ENCODE measurements around the gene MCAM.
A peak's percentile ranks its signal among the peaks of the same experiment; 100 is the strongest.

The MCAM gene

GRCh38 chr11:119288219-119288618, 28.7 kb downstream of the MCAM start:
- no CpG with 5 or more reads among the region's 3 CpGs for WGBS (ENCODE audit: insufficient coverage, insufficient read length)
- Histone ChIP-seq H3K36me3 (ENCODE audit: control insufficient read depth, insufficient read depth, low read length) (peaks cover 9% of the 10 kb centered on the region; the same call in 1 of the 2 replicates), H3K9me3 (ENCODE audit: control insufficient read depth, insufficient read depth, low read length) (no peaks in the 10 kb centered on the region), H3K4me3 (ENCODE audit: low read length) (no peak overlapping the region), H3K27ac (ENCODE audit: low read length) (no peak overlapping the region), H3K4me1 (ENCODE audit: control insufficient read depth, insufficient read depth, low read length) (no peaks in the 10 kb centered on the region), H3K27me3 (ENCODE audit: control insufficient read depth, insufficient read depth, low read length) (no peaks in the 10 kb centered on the region)
- DNase-seq (ENCODE audit: low read depth, low spot score), result no peak

GRCh38 chr11:119285431-119285830, 31.5 kb downstream of the MCAM start:
- WGBS (ENCODE audit: insufficient coverage, insufficient read length), result no CpG with 5 or more reads among the region's 9 CpGs
- Histone ChIP-seq H3K36me3 (ENCODE audit: control insufficient read depth, insufficient read depth, low read length) (peaks cover 9% of the 10 kb centered on the region; the same call in 1 of the 2 replicates), H3K27me3 (ENCODE audit: control insufficient read depth, insufficient read depth, low read length) (no peaks in the 10 kb centered on the region), H3K9me3 (ENCODE audit: control insufficient read depth, insufficient read depth, low read length) (no peaks in the 10 kb centered on the region), H3K4me3 (ENCODE audit: low read length) (no peak overlapping the region), H3K4me1 (ENCODE audit: control insufficient read depth, insufficient read depth, low read length) (no peaks in the 10 kb centered on the region), H3K27ac (ENCODE audit: low read length) (no peak overlapping the region)
- DNase-seq (ENCODE audit: low read depth, low spot score), result no peak

- peak; percentile 11 for DNase-seq (ENCODE audit: low read depth, low spot score)
- Histone ChIP-seq H3K9me3 (ENCODE audit: control insufficient read depth, insufficient read depth, low read length) (no peaks in the 10 kb centered on the region), H3K27me3 (ENCODE audit: control insufficient read depth, insufficient read depth, low read length) (no peaks in the 10 kb centered on the region), H3K36me3 (ENCODE audit: control insufficient read depth, insufficient read depth, low read length) (peaks cover 12% of the 10 kb centered on the region; the same call in 1 of the 2 replicates), H3K4me3 (ENCODE audit: low read length) (no peak overlapping the region), H3K4me1 (ENCODE audit: control insufficient read depth, insufficient read depth, low read length) (no peaks in the 10 kb centered on the region), H3K27ac (ENCODE audit: low read length) (no peak overlapping the region)
- WGBS (ENCODE audit: insufficient coverage, insufficient read length), result no CpG with 5 or more reads among the region's 9 CpGs
Measured at GRCh38 chr11:119284344-119285157, 32.4 kb downstream of the MCAM start.

- 100% methylated on average over 2 of the region's 7 CpGs for WGBS (ENCODE audit: insufficient coverage, insufficient read length)
- Histone ChIP-seq H3K4me3 (ENCODE audit: low read length) (no peak overlapping the region), H3K4me1 (ENCODE audit: control insufficient read depth, insufficient read depth, low read length) (no peaks in the 10 kb centered on the region), H3K27me3 (ENCODE audit: control insufficient read depth, insufficient read depth, low read length) (no peaks in the 10 kb centered on the region), H3K9me3 (ENCODE audit: control insufficient read depth, insufficient read depth, low read length) (no peaks in the 10 kb centered on the region), H3K36me3 (ENCODE audit: control insufficient read depth, insufficient read depth, low read length) (peaks cover 9% of the 10 kb centered on the region; the same call in 1 of the 2 replicates), H3K27ac (ENCODE audit: low read length) (no peak overlapping the region)
- no peak for DNase-seq (ENCODE audit: low read depth, low spot score)
Measured at GRCh38 chr11:119282495-119282894, 34.4 kb downstream of the MCAM start.

GRCh38 chr11:119277660-119278059, 39.3 kb downstream of the MCAM start:
- Histone ChIP-seq H3K4me3 (ENCODE audit: low read length) (no peak overlapping the region), H3K27me3 (ENCODE audit: control insufficient read depth, insufficient read depth, low read length) (no peaks in the 10 kb centered on the region), H3K36me3 (ENCODE audit: control insufficient read depth, insufficient read depth, low read length) (peaks cover 11% of the 10 kb centered on the region; the same call in 1 of the 2 replicates), H3K4me1 (ENCODE audit: control insufficient read depth, insufficient read depth, low read length) (no peaks in the 10 kb centered on the region), H3K27ac (ENCODE audit: low read length) (no peak overlapping the region), H3K9me3 (ENCODE audit: control insufficient read depth, insufficient read depth, low read length) (no peaks in the 10 kb centered on the region)
- WGBS (ENCODE audit: insufficient coverage, insufficient read length), result no CpG with 5 or more reads among the region's 1 CpG
- DNase-seq (ENCODE audit: low read depth, low spot score), result no peak

- WGBS (ENCODE audit: insufficient coverage, insufficient read length), result no CpG with 5 or more reads among the region's 6 CpGs
- peaks cover 8% of the 10 kb centered on the region; the same call in 1 of the 2 replicates for H3K36me3 ChIP-seq (ENCODE audit: control insufficient read depth, insufficient read depth, low read length)
Measured at GRCh38 chr11:119273721-119274120, 43.2 kb downstream of the MCAM start.

GRCh38 chr11:119267645-119268044, 49.3 kb downstream of the MCAM start:
- no CpG with 5 or more reads among the region's 5 CpGs for WGBS (ENCODE audit: insufficient coverage, insufficient read length)
- Histone ChIP-seq H3K4me3 (ENCODE audit: low read length) (no peak overlapping the region), H3K4me1 (ENCODE audit: control insufficient read depth, insufficient read depth, low read length) (no peaks in the 10 kb centered on the region), H3K27ac (ENCODE audit: low read length) (no peak overlapping the region), H3K9me3 (ENCODE audit: control insufficient read depth, insufficient read depth, low read length) (no peaks in the 10 kb centered on the region), H3K27me3 (ENCODE audit: control insufficient read depth, insufficient read depth, low read length) (no peaks in the 10 kb centered on the region), H3K36me3 (ENCODE audit: control insufficient read depth, insufficient read depth, low read length) (no peaks in the 10 kb centered on the region; the same call in 1 of the 2 replicates)
- DNase-seq (ENCODE audit: low read depth, low spot score), result no peak

More at GRCh38 chr11:119273721-119274120, 43.2 kb downstream of the MCAM start:
- Histone ChIP-seq H3K27ac (ENCODE audit: low read length) (no peak overlapping the region), H3K27me3 (ENCODE audit: control insufficient read depth, insufficient read depth, low read length) (no peaks in the 10 kb centered on the region), H3K4me3 (ENCODE audit: low read length) (no peak overlapping the region), H3K9me3 (ENCODE audit: control insufficient read depth, insufficient read depth, low read length) (no peaks in the 10 kb centered on the region), H3K4me1 (ENCODE audit: control insufficient read depth, insufficient read depth, low read length) (no peaks in the 10 kb centered on the region)
- no peak for DNase-seq (ENCODE audit: low read depth, low spot score)

- no peak overlapping the region for H3K27ac ChIP-seq (ENCODE audit: low read length)
- no peaks in the 10 kb centered on the region for H3K4me1 ChIP-seq (ENCODE audit: control insufficient read depth, insufficient read depth, low read length)
- H3K4me3 ChIP-seq (ENCODE audit: low read length), result no peak overlapping the region
- WGBS (ENCODE audit: insufficient coverage, insufficient read length), result no CpG with 5 or more reads among the region's 7 CpGs
- DNase-seq (ENCODE audit: low read depth, low spot score), result no peak
- H3K36me3 ChIP-seq (ENCODE audit: control insufficient read depth, insufficient read depth, low read length), result no peaks in the 10 kb centered on the region; the same call in 1 of the 2 replicates
- H3K9me3 ChIP-seq (ENCODE audit: control insufficient read depth, insufficient read depth, low read length), result no peaks in the 10 kb centered on the region
- no peaks in the 10 kb centered on the region for H3K27me3 ChIP-seq (ENCODE audit: control insufficient read depth, insufficient read depth, low read length)
Measured at GRCh38 chr11:119266517-119267255, 50.2 kb downstream of the MCAM start.

- Histone ChIP-seq H3K36me3 (ENCODE audit: control insufficient read depth, insufficient read depth, low read length) (no peaks in the 10 kb centered on the region; the same call in 1 of the 2 replicates), H3K27me3 (ENCODE audit: control insufficient read depth, insufficient read depth, low read length) (no peaks in the 10 kb centered on the region), H3K4me1 (ENCODE audit: control insufficient read depth, insufficient read depth, low read length) (no peaks in the 10 kb centered on the region), H3K4me3 (ENCODE audit: low read length) (no peak overlapping the region), H3K27ac (ENCODE audit: low read length) (no peak overlapping the region), H3K9me3 (ENCODE audit: control insufficient read depth, insufficient read depth, low read length) (no peaks in the 10 kb centered on the region)
- DNase-seq (ENCODE audit: low read depth, low spot score), result no peak
- WGBS (ENCODE audit: insufficient coverage, insufficient read length), result no CpG with 5 or more reads among the region's 3 CpGs
Measured at GRCh38 chr11:119266063-119266462, 50.9 kb downstream of the MCAM start.

- H3K4me1 ChIP-seq (ENCODE audit: control insufficient read depth, insufficient read depth, low read length), result no peaks in the 10 kb centered on the region
- no peak overlapping the region for H3K27ac ChIP-seq (ENCODE audit: low read length)
- no peak overlapping the region for H3K4me3 ChIP-seq (ENCODE audit: low read length)
- H3K36me3 ChIP-seq (ENCODE audit: control insufficient read depth, insufficient read depth, low read length), result no peaks in the 10 kb centered on the region; the same call in 1 of the 2 replicates
- 100% methylated on average over 1 of the region's 3 CpGs for WGBS (ENCODE audit: insufficient coverage, insufficient read length)
- H3K9me3 ChIP-seq (ENCODE audit: control insufficient read depth, insufficient read depth, low read length), result no peaks in the 10 kb centered on the region
- H3K27me3 ChIP-seq (ENCODE audit: control insufficient read depth, insufficient read depth, low read length), result no peaks in the 10 kb centered on the region
- DNase-seq (ENCODE audit: low read depth, low spot score), result no peak
Measured at GRCh38 chr11:119263352-119263940, 53.5 kb downstream of the MCAM start.

All from iPS DF 6.9 (cell line).